Hepatocyte (in vitro differentiated cells): ENCODE measurements around the gene BRD4. TPM values are rescaled to one million over a fixed set of nuclear protein-coding genes. Genes with fewer than 3 reads are reported as not detected.

Experiments
- DNase-seq: peaks from one replicate; pipeline ENCODE4 v3.0.0-alpha.2; 2016; ENCODE audit warnings: low spot score
- H2AFZ ChIP-seq: fragments of 200-600 bp; sonication (generic); 2 replicates; pipeline ENCODE4 v1.6.0; 2016; ENCODE audit warnings: antibody characterized with exemption, mild to moderate bottlenecking
- H3K27ac ChIP-seq: fragments of 200-600 bp; sonication (generic); 2 replicates; pipeline ENCODE4 v1.5.1; 2016; ENCODE audit warnings: mild to moderate bottlenecking
- H3K27me3 ChIP-seq: fragments of 200-600 bp; sonication (generic); 2 replicates; pipeline ENCODE4 v1.6.1; 2016
- H3K36me3 ChIP-seq: fragments of 200-600 bp; sonication (generic); replicated peaks from 2 replicates; pipeline ENCODE4 v1.5.1; 2016; ENCODE audit warnings: low read depth; ENCODE audit not compliant: insufficient read depth
- H3K4me1 ChIP-seq: fragments of 200-600 bp; sonication (generic); 2 replicates; pipeline ENCODE4 v1.5.1; 2016; ENCODE audit warnings: mild to moderate bottlenecking, moderate library complexity; ENCODE audit not compliant: insufficient read depth
- H3K4me2 ChIP-seq: fragments of 200-600 bp; sonication (generic); 2 replicates; pipeline ENCODE4 v1.6.0; 2016
- H3K4me3 ChIP-seq: fragments of 200-600 bp; sonication (generic); 2 replicates; pipeline ENCODE4 v1.5.1; 2016; ENCODE audit warnings: mild to moderate bottlenecking
- H3K79me2 ChIP-seq: fragments of 200-600 bp; sonication (generic); 2 replicates; pipeline ENCODE4 v1.6.0; 2017; ENCODE audit warnings: mild to moderate bottlenecking
- H3K9me2 ChIP-seq: fragments of 200-600 bp; sonication (generic); replicated peaks from 2 replicates; pipeline ENCODE4 v1.6.0; 2017; ENCODE audit warnings: mild to moderate bottlenecking; ENCODE audit not compliant: insufficient read depth
- H3K9me3 ChIP-seq: fragments of 200-600 bp; sonication (generic); 2 replicates; pipeline ENCODE4 v1.5.1; 2016; ENCODE audit warnings: low read depth, mild to moderate bottlenecking
- H4K20me1 ChIP-seq: fragments of 200-600 bp; sonication (generic); 2 replicates; pipeline ENCODE4 v1.6.0; 2016; ENCODE audit warnings: mild to moderate bottlenecking; ENCODE audit not compliant: insufficient read depth, poor library complexity, severe bottlenecking
- CTCF ChIP-seq: fragments of 200-600 bp; sonication (generic); IDR thresholded peaks from 2 replicates; pipeline ENCODE4 v1.5.1; 2016; ENCODE audit warnings: antibody characterized with exemption, mild to moderate bottlenecking; ENCODE audit not compliant: poor library complexity
- EZH2 ChIP-seq: fragments of 200-600 bp; sonication (generic); IDR thresholded peaks from 2 replicates; pipeline ENCODE4 v1.6.1; 2016; ENCODE audit warnings: antibody characterized with exemption, mild to moderate bottlenecking, borderline replicate concordance
- EZH2phosphoT487 ChIP-seq: fragments of 200-600 bp; sonication (generic); IDR thresholded peaks from one replicate; pipeline ENCODE4 v1.6.1; 2018; ENCODE audit warnings: antibody characterized with exemption, mild to moderate bottlenecking, low read depth, moderate library complexity; ENCODE audit not compliant: unreplicated experiment, severe bottlenecking
- WGBS: methylation state at CpG from one replicate; pipeline ENCODE4 v1.1.6; 2016; ENCODE audit warnings: low lambda C conversion rate; ENCODE audit errors: missing lambda C conversion rate; 5-methylcytosine and 5-hydroxymethylcytosine counted together
- polyA plus RNA-seq: library from polyadenylated mRNA; unstranded; fragments of >200 nt; fragmentation: Nextera tagmentation; extraction: Ambion mirVana; gene quantifications from 2 replicates; pipeline ENCODE4 v1.2.1, GENCODE V29; 2016
- total RNA-seq: library from RNA; depleted of rRNA; stranded (reverse); fragments of >200 nt; gene quantifications from 2 replicates; pipeline ENCODE4 v1.2.3, GENCODE V29; 2014

BRD4 gene
- total and polyA plus RNA-seq, 2 experiments from 2014 or later, result 18.0 to 88.4 TPM

- Histone ChIP-seq H3K4me2 (peak overlapping the region; percentile 97), H2AFZ (peak overlapping the region; percentile 83), H3K4me3 (peak overlapping the region; percentile 93), H3K9me3 (no peaks in the 10 kb centered on the region), H3K27me3 (no peaks in the 10 kb centered on the region), H3K4me1 (peaks cover 6% of the 10 kb centered on the region), H3K36me3 (no peaks in the 10 kb centered on the region), H4K20me1 (peaks cover 12% of the 10 kb centered on the region), H3K27ac (peak overlapping the region; percentile 91), H3K79me2 (peaks cover 22% of the 10 kb centered on the region), H3K9me2 (no peaks in the 10 kb centered on the region)
- TF ChIP-seq EZH2 (no peak), EZH2phosphoT487 (no peak), CTCF (no peak)
- WGBS, result 5% methylated on average over 18 of the region's 82 CpGs
- DNase-seq, result peak; percentile 82
Observed at GRCh38 chr19:15199661-15200552, 132.4 kb downstream of the BRD4 start.

GRCh38 chr19:15198951-15199660 is 133.2 kb downstream of the BRD4 start:
- Histone ChIP-seq H3K4me2 (peak overlapping the region; percentile 97), H3K9me2 (no peaks in the 10 kb centered on the region), H3K27ac (peak overlapping the region; percentile 91), H3K4me3 (peak overlapping the region; percentile 93), H3K4me1 (peaks cover 6% of the 10 kb centered on the region), H3K36me3 (no peaks in the 10 kb centered on the region), H2AFZ (peak overlapping the region; percentile 83), H4K20me1 (peaks cover 17% of the 10 kb centered on the region), H3K9me3 (no peaks in the 10 kb centered on the region), H3K79me2 (peaks cover 30% of the 10 kb centered on the region), H3K27me3 (no peaks in the 10 kb centered on the region)
- no peak for DNase-seq
- TF ChIP-seq EZH2 (no peak), EZH2phosphoT487 (no peak), CTCF (no peak)
- WGBS, result 72% methylated on average over 15 of the region's 15 CpGs

- H3K36me3 ChIP-seq, result no peaks in the 10 kb centered on the region
- H4K20me1 ChIP-seq, result peaks cover 17% of the 10 kb centered on the region
- H3K4me3 ChIP-seq, result no peak overlapping the region
- no peak for DNase-seq
- H3K9me3 ChIP-seq, result no peaks in the 10 kb centered on the region
- 80% methylated on average over 8 of the region's 8 CpGs for WGBS
- TF ChIP-seq CTCF (no peak), EZH2 (no peak), EZH2phosphoT487 (no peak)
- H3K4me1 ChIP-seq, result peaks cover 6% of the 10 kb centered on the region
- H2AFZ ChIP-seq, result no peak overlapping the region
- no peak overlapping the region for H3K27ac ChIP-seq
- H3K27me3 ChIP-seq, result no peaks in the 10 kb centered on the region
- peak overlapping the region; percentile 11 for H3K4me2 ChIP-seq
- no peaks in the 10 kb centered on the region for H3K9me2 ChIP-seq
- H3K79me2 ChIP-seq, result peaks cover 38% of the 10 kb centered on the region
Observed at GRCh38 chr19:15197942-15198341, 134.4 kb downstream of the BRD4 start.
